ENCODE measurements around the gene BRMS1.

The BRMS1 gene

GRCh38 chr11:66339686-66340483 lies 5.0 kb downstream of the BRMS1 start:
- peaks cover 33 to 51% of the 10 kb centered on the region in 2 donors for H3K36me3 ChIP-seq (ENCODE audit: control insufficient read depth in 1 of 2, insufficient read depth in 2 of 2, low read length in 2 of 2)
- no peak overlapping the region for H3K4me3 ChIP-seq (ENCODE audit: low read depth in 1 of 2, low read length in 2 of 2)
- H3K27ac ChIP-seq (ENCODE audit: low read length), result no peak overlapping the region
- H3K27me3 ChIP-seq (ENCODE audit: low read depth, low read length), result no peaks in the 10 kb centered on the region
- no peaks in the 10 kb centered on the region for H3K9me3 ChIP-seq (ENCODE audit: control insufficient read depth in 1 of 2, low read length in 2 of 2)
- peaks cover 16 to 38% of the 10 kb centered on the region in 2 donors for H3K4me1 ChIP-seq (ENCODE audit: control insufficient read depth in 1 of 2, insufficient read depth in 2 of 2, low read length in 2 of 2)

GRCh38 chr11:66339162-66339675 lies 5.7 kb downstream of the BRMS1 start:
- peaks cover 33 to 51% of the 10 kb centered on the region in 2 donors for H3K36me3 ChIP-seq (ENCODE audit: control insufficient read depth in 1 of 2, insufficient read depth in 2 of 2, low read length in 2 of 2)
- H3K4me3 ChIP-seq (ENCODE audit: low read depth in 1 of 2, low read length in 2 of 2), result no peak overlapping the region
- H3K4me1 ChIP-seq (ENCODE audit: control insufficient read depth in 1 of 2, insufficient read depth in 2 of 2, low read length in 2 of 2), result peaks cover 13 to 35% of the 10 kb centered on the region in 2 donors
- H3K27me3 ChIP-seq (ENCODE audit: low read depth, low read length), result no peaks in the 10 kb centered on the region
- H3K9me3 ChIP-seq (ENCODE audit: control insufficient read depth in 1 of 2, low read length in 2 of 2), result no peaks in the 10 kb centered on the region
- H3K27ac ChIP-seq (ENCODE audit: low read length), result no peak overlapping the region

- H3K4me1 ChIP-seq (ENCODE audit: control insufficient read depth in 1 of 2, insufficient read depth in 2 of 2, low read length in 2 of 2), result peaks cover 6 to 28% of the 10 kb centered on the region in 2 donors
- no peaks in the 10 kb centered on the region for H3K27me3 ChIP-seq (ENCODE audit: low read depth, low read length)
- H3K4me3 ChIP-seq (ENCODE audit: low read depth in 1 of 2, low read length in 2 of 2), result no peak overlapping the region
- H3K36me3 ChIP-seq (ENCODE audit: control insufficient read depth in 1 of 2, insufficient read depth in 2 of 2, low read length in 2 of 2), result peaks cover 33 to 55% of the 10 kb centered on the region in 2 donors
- H3K27ac ChIP-seq (ENCODE audit: low read length), result no peak overlapping the region
- no peaks in the 10 kb centered on the region for H3K9me3 ChIP-seq (ENCODE audit: control insufficient read depth in 1 of 2, low read length in 2 of 2)
Measured at GRCh38 chr11:66338276-66339161, 6.4 kb downstream of the BRMS1 start.

GRCh38 chr11:66337103-66337899 lies 7.6 kb downstream of the BRMS1 start:
- H3K9me3 ChIP-seq (ENCODE audit: control insufficient read depth in 1 of 2, low read length in 2 of 2), result no peaks in the 10 kb centered on the region

GRCh38 chr11:66336234-66337102 lies 8.4 kb downstream of the BRMS1 start, which contains the start of gene RIN1:
Gene RIN1 (minus strand): TSS chr11:66336434. CDS start chr11:66336402, 32 bp downstream.
- Histone ChIP-seq H3K27me3 (ENCODE audit: low read depth, low read length) (no peaks in the 10 kb centered on the region), H3K9me3 (ENCODE audit: control insufficient read depth in 1 of 2, low read length in 2 of 2) (no peaks in the 10 kb centered on the region), H3K36me3 (ENCODE audit: control insufficient read depth in 1 of 2, insufficient read depth in 2 of 2, low read length in 2 of 2) (peaks cover 31 to 58% of the 10 kb centered on the region in 2 donors), H3K27ac (ENCODE audit: low read length) (peak within 1 kb of the TSS; percentile 56), H3K4me3 (ENCODE audit: low read depth in 1 of 2, low read length in 2 of 2) (peak within 1 kb of the TSS; percentile 76), H3K4me1 (ENCODE audit: control insufficient read depth in 1 of 2, insufficient read depth in 2 of 2, low read length in 2 of 2) (peaks cover 6 to 21% of the 10 kb centered on the region in 2 donors)

More at GRCh38 chr11:66337103-66337899, 7.6 kb downstream of the BRMS1 start:
- H3K27me3 ChIP-seq (ENCODE audit: low read depth, low read length), result no peaks in the 10 kb centered on the region
- H3K4me3 ChIP-seq (ENCODE audit: low read depth in 1 of 2, low read length in 2 of 2), result no peak overlapping the region
- peaks cover 6 to 21% of the 10 kb centered on the region in 2 donors for H3K4me1 ChIP-seq (ENCODE audit: control insufficient read depth in 1 of 2, insufficient read depth in 2 of 2, low read length in 2 of 2)
- H3K36me3 ChIP-seq (ENCODE audit: control insufficient read depth in 1 of 2, insufficient read depth in 2 of 2, low read length in 2 of 2), result peaks cover 38 to 63% of the 10 kb centered on the region in 2 donors
- H3K27ac ChIP-seq (ENCODE audit: low read length), result peak overlapping the region; percentile 56

- peaks cover 23 to 50% of the 10 kb centered on the region in 2 donors for H3K36me3 ChIP-seq (ENCODE audit: control insufficient read depth in 1 of 2, insufficient read depth in 2 of 2, low read length in 2 of 2)
- peak overlapping the region; percentile 51 for H3K27ac ChIP-seq (ENCODE audit: low read length)
- no peaks in the 10 kb centered on the region for H3K27me3 ChIP-seq (ENCODE audit: low read depth, low read length)
- no peaks in the 10 kb centered on the region for H3K9me3 ChIP-seq (ENCODE audit: control insufficient read depth in 1 of 2, low read length in 2 of 2)
- peaks cover 6 to 21% of the 10 kb centered on the region in 2 donors for H3K4me1 ChIP-seq (ENCODE audit: control insufficient read depth in 1 of 2, insufficient read depth in 2 of 2, low read length in 2 of 2)
- H3K4me3 ChIP-seq (ENCODE audit: low read depth in 1 of 2, low read length in 2 of 2), result peak overlapping the region; percentile 76
Measured at GRCh38 chr11:66335531-66336233, 9.2 kb downstream of the BRMS1 start.

- Histone ChIP-seq H3K27ac (ENCODE audit: low read length) (no peak overlapping the region), H3K4me1 (ENCODE audit: control insufficient read depth in 1 of 2, insufficient read depth in 2 of 2, low read length in 2 of 2) (peaks cover 6 to 21% of the 10 kb centered on the region in 2 donors), H3K9me3 (ENCODE audit: control insufficient read depth in 1 of 2, low read length in 2 of 2) (no peaks in the 10 kb centered on the region), H3K27me3 (ENCODE audit: low read depth, low read length) (no peaks in the 10 kb centered on the region), H3K4me3 (ENCODE audit: low read depth in 1 of 2, low read length in 2 of 2) (peak overlapping the region; percentile 76), H3K36me3 (ENCODE audit: control insufficient read depth in 1 of 2, insufficient read depth in 2 of 2, low read length in 2 of 2) (peaks cover 15 to 42% of the 10 kb centered on the region in 2 donors)
Measured at GRCh38 chr11:66334605-66335442, 10.1 kb downstream of the BRMS1 start.

GRCh38 chr11:66333896-66334604 lies 10.9 kb downstream of the BRMS1 start:
- no peak overlapping the region for H3K4me3 ChIP-seq (ENCODE audit: low read depth in 1 of 2, low read length in 2 of 2)
- no peaks in the 10 kb centered on the region for H3K27me3 ChIP-seq (ENCODE audit: low read depth, low read length)
- H3K9me3 ChIP-seq (ENCODE audit: control insufficient read depth in 1 of 2, low read length in 2 of 2), result no peaks in the 10 kb centered on the region
- peaks cover 6 to 21% of the 10 kb centered on the region in 2 donors for H3K4me1 ChIP-seq (ENCODE audit: control insufficient read depth in 1 of 2, insufficient read depth in 2 of 2, low read length in 2 of 2)
- H3K36me3 ChIP-seq (ENCODE audit: control insufficient read depth in 1 of 2, insufficient read depth in 2 of 2, low read length in 2 of 2), result peaks cover 7 to 34% of the 10 kb centered on the region in 2 donors
- H3K27ac ChIP-seq (ENCODE audit: low read length), result no peak overlapping the region
